Gastrocnemius medialis (tissue), 4 donors: Measurements from ENCODE around the gene DNAH6. TPM values are rescaled to one million over a fixed set of nuclear protein-coding genes. Genes with fewer than 3 reads are reported as not detected.

Source experiments
- ATAC-seq, 2 donors: fragments of 150-250 bp; one replicate each; pipeline ENCODE4 v1.9.1; 2016
- DNase-seq, 2 donors: peaks; one replicate each; pipeline ENCODE4 v3.0.0-alpha.2; 2019
- H3K27ac ChIP-seq, 4 donors: fragments of 200-600 bp; sonication (generic); 1 replicate in 1 of 4; 2 replicates in 3 of 4; pipeline ENCODE4 v1.5.1; 2016 to 2018; ENCODE audit warnings: mild to moderate bottlenecking in 2 of 4, moderate library complexity in 1 of 4
- H3K27me3 ChIP-seq, 3 donors: fragments of 200-600 bp; sonication (generic) in 2 of 3; 1 replicate in 1 of 3; 2 replicates in 2 of 3; pipeline versions ENCODE4 v1.5.1 to v1.6.0; 2016 to 2019; ENCODE audit warnings: mild to moderate bottlenecking in 1 of 3, moderate library complexity in 1 of 3
- H3K36me3 ChIP-seq, 2 donors: fragments of 200-600 bp; sonication (generic) in 1 of 2; one replicate each; pipeline ENCODE4 v1.5.1; 2017 to 2018
- H3K4me1 ChIP-seq, 2 donors: fragments of 200-600 bp; sonication (generic) in 1 of 2; one replicate each; pipeline ENCODE4 v1.5.1; 2016 to 2017; ENCODE audit warnings: mild to moderate bottlenecking in 2 of 2
- H3K4me3 ChIP-seq, 4 donors: fragments of 200-600 bp; sonication (generic) in 3 of 4; 1 replicate in 1 of 4; 2 replicates in 3 of 4; pipeline ENCODE4 v1.5.1; 2016 to 2019; ENCODE audit warnings: mild to moderate bottlenecking in 2 of 4
- H3K9me3 ChIP-seq, 3 donors: fragments of 200-600 bp; sonication (generic) in 2 of 3; 1 replicate in 1 of 3; 2 replicates in 2 of 3; pipeline ENCODE4 v1.5.1; 2016 to 2019
- POLR2A ChIP-seq, 2 donors: fragments of 450-650 bp; IDR thresholded peaks; one replicate each; pipeline ENCODE4 v1.6.1; 2017; ENCODE audit warnings: antibody characterized with exemption in 2 of 2, mild to moderate bottlenecking in 2 of 2, moderate library complexity in 2 of 2
- in situ Hi-C, 4 donors: fragments of 200-750 bp; cut with MboI; loops; one replicate each; pipeline versions ENCODE4 v1.15.0 to v1.8.0; 2017; ENCODE audit warnings: low sequenced_read_pairs in 4 of 4
- intact Hi-C: fragments of 100-400 bp; cut with DNase I; formaldehyde crosslinking; loops from one replicate; pipeline ENCODE4 v1.15.1; 2023; ENCODE audit warnings: low total_unique reads
- total RNA-seq, 4 donors: library from RNA; depleted of rRNA; stranded (reverse); fragments of >200 nt; gene quantifications; one replicate each; pipeline versions ENCODE4 v1.1.0 to v1.2.3, GENCODE V29; 2016
- TF ChIP-seq, protein P1 (sequence below), 5 experiments: fragments of 450-650 bp in 3 of 5; fragments of 200-600 bp in 2 of 5; sonication (generic) in 2 of 5; IDR thresholded peaks in 4 of 5; conservative IDR thresholded peaks in 1 of 5; 1 replicate in 4 of 5; 2 replicates in 1 of 5; pipeline ENCODE4 v1.5.1; 2016 to 2019; ENCODE audit warnings: antibody characterized with exemption in 5 of 5, mild to moderate bottlenecking in 3 of 5, moderate library complexity in 3 of 5

Gene DNAH6
- total RNA-seq, 4 donors from 2014 or later, result not detected

DNA sequence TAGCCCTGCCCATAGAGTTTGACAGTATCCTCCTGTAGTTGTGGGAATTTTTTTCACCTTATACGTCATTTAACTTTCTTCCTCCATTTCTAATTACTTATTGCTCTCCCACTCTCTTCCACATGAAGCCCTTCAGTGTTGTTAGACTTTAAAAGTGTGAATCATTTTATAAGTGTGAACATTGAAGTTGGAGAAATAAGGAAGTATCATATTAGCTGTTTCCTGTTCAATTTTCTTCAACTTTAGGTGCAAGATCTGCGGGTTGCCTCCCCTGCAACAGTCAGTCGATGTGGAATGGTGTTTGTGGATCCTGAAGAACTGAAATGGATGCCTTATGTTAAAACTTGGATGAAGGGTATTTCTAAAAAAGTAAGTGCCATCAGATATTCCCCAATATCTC is 138.1 kb downstream of the DNAH6 start:
- no peak for DNase-seq
- Histone ChIP-seq H3K36me3 (no peaks in the 10 kb centered on the region), H3K4me1 (peaks cover 0 to 3% of the 10 kb centered on the region in 2 donors), H3K4me3 (no peak overlapping the region), H3K9me3 (no peaks in the 10 kb centered on the region), H3K27me3 (no peaks in the 10 kb centered on the region), H3K27ac (no peak overlapping the region)
- in situ Hi-C loops (no loop called here), intact Hi-C loops (no loop called here)
- no peak for ATAC-seq
- TF ChIP-seq, protein P1, sequence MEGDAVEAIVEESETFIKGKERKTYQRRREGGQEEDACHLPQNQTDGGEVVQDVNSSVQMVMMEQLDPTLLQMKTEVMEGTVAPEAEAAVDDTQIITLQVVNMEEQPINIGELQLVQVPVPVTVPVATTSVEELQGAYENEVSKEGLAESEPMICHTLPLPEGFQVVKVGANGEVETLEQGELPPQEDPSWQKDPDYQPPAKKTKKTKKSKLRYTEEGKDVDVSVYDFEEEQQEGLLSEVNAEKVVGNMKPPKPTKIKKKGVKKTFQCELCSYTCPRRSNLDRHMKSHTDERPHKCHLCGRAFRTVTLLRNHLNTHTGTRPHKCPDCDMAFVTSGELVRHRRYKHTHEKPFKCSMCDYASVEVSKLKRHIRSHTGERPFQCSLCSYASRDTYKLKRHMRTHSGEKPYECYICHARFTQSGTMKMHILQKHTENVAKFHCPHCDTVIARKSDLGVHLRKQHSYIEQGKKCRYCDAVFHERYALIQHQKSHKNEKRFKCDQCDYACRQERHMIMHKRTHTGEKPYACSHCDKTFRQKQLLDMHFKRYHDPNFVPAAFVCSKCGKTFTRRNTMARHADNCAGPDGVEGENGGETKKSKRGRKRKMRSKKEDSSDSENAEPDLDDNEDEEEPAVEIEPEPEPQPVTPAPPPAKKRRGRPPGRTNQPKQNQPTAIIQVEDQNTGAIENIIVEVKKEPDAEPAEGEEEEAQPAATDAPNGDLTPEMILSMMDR (IDR thresholded peaks at IDR 0.05 in 4 of 5, conservative IDR thresholded peaks at IDR 0.05 in 1 of 5), result no peak
- TF ChIP-seq POLR2A (IDR thresholded peaks at IDR 0.05), result no peak

DNA sequence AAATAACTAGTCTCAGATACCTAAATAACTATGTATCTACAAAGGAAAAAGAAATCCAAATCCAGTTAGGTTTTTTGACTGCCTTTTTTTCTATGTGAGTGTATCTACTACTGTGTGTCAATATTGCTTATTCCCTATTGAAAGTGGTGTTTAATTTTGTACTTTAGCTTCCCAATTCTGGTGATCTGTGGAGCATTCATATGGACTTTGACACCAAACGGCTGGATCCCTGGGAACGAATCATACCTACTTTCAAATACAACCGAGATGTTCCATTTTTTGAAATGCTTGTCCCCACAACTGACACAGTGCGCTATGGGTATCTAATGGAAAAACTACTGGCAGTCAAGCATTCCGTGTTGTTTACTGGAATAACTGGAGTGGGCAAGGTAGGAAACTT is 152.8 kb downstream of the DNAH6 start:
- ATAC-seq (no peak), DNase-seq (no peak)
- Histone ChIP-seq H3K27me3 (no peaks in the 10 kb centered on the region), H3K27ac (no peak overlapping the region), H3K4me1 (no peaks in the 10 kb centered on the region), H3K9me3 (no peaks in the 10 kb centered on the region), H3K36me3 (no peaks in the 10 kb centered on the region), H3K4me3 (no peak overlapping the region)
- no peak for TF ChIP-seq POLR2A (IDR thresholded peaks at IDR 0.05)
- TF ChIP-seq, protein P1 (IDR thresholded peaks at IDR 0.05 in 4 of 5, conservative IDR thresholded peaks at IDR 0.05 in 1 of 5), result no peak
- intact Hi-C loops (no loop called here), in situ Hi-C loops (no loop called here)

DNA sequence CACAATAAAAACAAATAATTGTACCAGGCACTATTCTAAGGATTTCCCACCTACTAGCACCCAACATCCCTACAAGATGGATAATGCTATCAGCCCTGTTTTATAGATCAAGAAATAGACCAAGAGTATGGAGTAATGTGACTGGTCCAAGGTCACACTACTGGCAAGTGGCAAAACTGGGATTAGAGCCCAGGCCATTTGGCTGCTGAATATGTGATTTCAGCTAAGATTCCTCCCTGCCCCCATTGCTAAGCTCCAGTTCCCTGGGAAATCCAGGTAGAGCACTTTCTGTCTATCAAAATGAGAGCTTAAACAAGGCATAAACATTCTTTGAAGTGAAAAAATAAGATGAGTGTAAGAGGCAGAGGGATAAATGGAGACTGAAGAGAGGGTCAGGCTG is 157.8 kb downstream of the DNAH6 start:
- Histone ChIP-seq H3K36me3 (no peaks in the 10 kb centered on the region), H3K27me3 (no peaks in the 10 kb centered on the region), H3K4me3 (no peak overlapping the region), H3K9me3 (no peaks in the 10 kb centered on the region), H3K4me1 (no peaks in the 10 kb centered on the region), H3K27ac (no peak overlapping the region)
- ATAC-seq (no peak), DNase-seq (no peak)
- in situ Hi-C loops, result no loop called here
- TF ChIP-seq, protein P1 (IDR thresholded peaks at IDR 0.05 in 4 of 5, conservative IDR thresholded peaks at IDR 0.05 in 1 of 5), result no peak
- TF ChIP-seq POLR2A (IDR thresholded peaks at IDR 0.05), result no peak
- intact Hi-C loops, result no loop called here

DNA sequence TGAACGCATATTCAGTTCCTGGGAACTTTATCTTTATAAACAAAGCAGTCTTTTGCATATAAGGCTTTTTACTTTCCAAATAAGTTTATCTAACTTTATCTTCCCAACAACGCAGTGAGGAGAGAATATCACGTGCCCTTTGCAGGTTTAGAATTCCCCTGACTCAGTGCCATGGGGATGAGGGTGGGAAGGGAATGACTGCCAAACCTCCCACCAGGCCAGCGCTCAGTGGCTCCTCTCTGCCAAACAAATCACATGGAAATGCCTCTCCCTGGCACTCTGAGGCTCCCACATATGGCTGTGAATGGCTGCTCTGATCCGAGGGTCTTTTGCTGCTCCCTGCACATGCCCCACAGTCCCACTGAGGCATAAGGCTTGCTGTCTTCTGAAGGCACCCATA is 158.3 kb downstream of the DNAH6 start:
- Histone ChIP-seq H3K36me3 (no peaks in the 10 kb centered on the region), H3K4me1 (no peaks in the 10 kb centered on the region), H3K4me3 (no peak overlapping the region), H3K27me3 (no peaks in the 10 kb centered on the region), H3K9me3 (no peaks in the 10 kb centered on the region), H3K27ac (no peak overlapping the region)
- ATAC-seq, result no peak
- intact Hi-C loops (no loop called here), in situ Hi-C loops (no loop called here)
- DNase-seq, result no peak
- TF ChIP-seq POLR2A (IDR thresholded peaks at IDR 0.05), result no peak
- TF ChIP-seq, protein P1 (IDR thresholded peaks at IDR 0.05 in 4 of 5, conservative IDR thresholded peaks at IDR 0.05 in 1 of 5), result no peak

DNA sequence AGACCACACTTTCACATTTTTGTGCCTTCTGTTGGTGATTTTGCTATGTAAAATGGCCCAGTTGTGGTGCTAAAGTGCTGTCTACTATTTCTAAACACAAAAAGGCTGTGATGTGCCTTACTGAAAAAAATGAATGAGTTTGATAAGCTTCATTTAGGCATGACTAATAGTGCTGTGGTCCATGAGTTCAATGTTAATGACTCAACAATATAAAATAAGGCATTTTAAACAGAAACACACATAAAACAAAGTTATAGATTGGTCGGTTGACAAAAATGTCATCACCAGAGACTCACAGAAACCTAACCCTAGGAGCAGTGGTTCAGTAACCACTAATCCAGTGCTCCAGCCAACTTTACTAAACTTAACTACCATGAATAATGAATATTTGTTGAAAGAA is 160.0 kb downstream of the DNAH6 start:
- DNase-seq (no peak), ATAC-seq (no peak)
- H3K27me3 ChIP-seq, result no peaks in the 10 kb centered on the region
- in situ Hi-C loops (no loop called here), intact Hi-C loops (no loop called here)
- no peaks in the 10 kb centered on the region for H3K36me3 ChIP-seq
- H3K4me3 ChIP-seq, result no peak overlapping the region
- H3K27ac ChIP-seq, result no peak overlapping the region
- H3K4me1 ChIP-seq, result no peaks in the 10 kb centered on the region
- H3K9me3 ChIP-seq, result no peaks in the 10 kb centered on the region
- TF ChIP-seq, protein P1 (IDR thresholded peaks at IDR 0.05 in 4 of 5, conservative IDR thresholded peaks at IDR 0.05 in 1 of 5), result no peak
- no peak for TF ChIP-seq POLR2A (IDR thresholded peaks at IDR 0.05)
